GM19351 (cell line): Measurements from ENCODE around the gene BLZF1.
A peak's percentile ranks its signal among the peaks of the same experiment; 100 is the strongest.
"Not testable (repeated sequence)": the region's sequence is repeated elsewhere in the genome, so short reads cannot be mapped to it uniquely, and the experiment has no call there.

Experiments used
- ATAC-seq: cut with Tn5 transposase; IDR thresholded peaks from one replicate; pipeline ENCODE4 v1.9.1; 2021; ENCODE audit warnings: mild to moderate bottlenecking, moderate library complexity; ENCODE audit not compliant: unreplicated experiment

BLZF1 gene

DNA sequence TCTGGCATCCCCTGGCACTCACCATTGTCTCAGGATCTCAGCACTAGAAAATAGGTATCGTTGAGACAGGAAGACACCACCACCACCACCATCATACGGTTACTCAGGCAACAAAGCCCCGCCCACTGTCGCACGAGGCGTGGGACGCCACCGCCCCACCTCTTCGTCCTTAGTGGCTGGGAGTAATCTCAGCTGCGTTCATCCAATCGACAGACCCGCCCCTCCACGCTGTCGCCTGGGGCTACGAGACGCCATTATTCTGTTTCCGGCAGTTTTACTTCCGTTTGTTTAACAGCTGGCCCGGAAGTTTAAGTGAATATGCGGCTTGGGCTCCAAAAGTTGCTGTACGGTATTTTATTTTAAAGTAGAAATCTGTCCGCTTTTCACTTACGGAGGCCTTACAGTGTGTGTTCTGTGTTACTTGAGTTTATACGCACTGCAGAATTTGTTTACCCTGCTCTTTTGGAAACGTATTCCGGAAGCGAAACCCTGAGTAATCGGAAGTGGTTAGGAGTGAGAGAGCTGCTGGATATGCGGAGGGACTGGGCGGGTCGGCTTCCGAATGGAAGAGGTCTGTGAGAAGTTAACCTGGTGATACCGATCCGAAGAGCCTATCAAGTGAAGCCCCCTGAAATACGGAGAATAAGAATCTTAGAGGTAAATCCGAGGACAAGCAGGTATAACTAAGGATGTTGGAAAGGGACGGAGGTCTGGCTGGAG is at the start of gene BLZF1, which contains the start of gene NME7:
Gene BLZF1 (plus strand): TSS at position 510 of the 720 bp plus-strand sequence. CDS start 1,328 bp downstream, outside the sequence.
Gene NME7 (minus strand): TSS at position 112 of the 720 bp plus-strand sequence. CDS start 87 bp downstream, at position 25.
- ATAC-seq = peak; percentile 92

GRCh38 chr1:169318536-169319244 is 49.3 kb upstream of the BLZF1 start:
- ATAC-seq = no peak

DNA sequence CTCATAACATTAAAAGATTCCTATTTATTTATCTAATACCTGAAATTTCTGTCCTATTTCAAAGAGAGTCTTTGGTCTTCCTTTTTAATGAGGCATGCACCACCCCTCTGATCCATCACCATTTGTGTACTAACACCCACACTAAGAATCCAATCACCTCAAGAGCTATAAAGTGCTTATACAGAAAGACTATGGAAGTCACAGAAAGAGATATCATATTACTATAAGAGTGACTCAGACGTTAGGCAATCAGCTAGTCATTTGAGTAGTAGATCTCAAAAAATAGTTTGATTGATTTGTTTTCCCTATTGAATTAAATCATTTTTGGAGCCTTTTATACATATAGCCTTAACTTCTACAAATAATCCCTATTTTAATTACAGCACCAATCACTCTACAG is 46.5 kb upstream of the BLZF1 start:
- no peak for ATAC-seq

DNA sequence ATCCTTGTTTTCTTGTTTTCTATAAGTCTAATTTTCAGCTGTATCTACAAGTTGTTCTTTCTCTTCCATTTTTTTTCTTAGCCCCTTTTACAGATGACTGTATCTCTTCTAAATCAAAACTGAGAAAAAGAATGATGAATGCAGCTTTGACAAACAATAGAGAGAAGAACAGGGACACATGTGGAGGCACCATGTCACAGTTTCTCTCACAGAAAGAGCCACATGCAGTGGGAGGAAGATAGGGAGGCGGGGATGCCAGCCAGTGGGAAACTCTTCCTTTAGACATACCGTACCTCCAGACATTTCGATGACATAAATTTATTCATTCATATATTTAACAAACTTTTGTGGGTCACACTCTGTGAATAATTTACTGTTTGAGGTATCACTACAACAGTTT is 45.9 kb upstream of the BLZF1 start:
- no peak for ATAC-seq

DNA sequence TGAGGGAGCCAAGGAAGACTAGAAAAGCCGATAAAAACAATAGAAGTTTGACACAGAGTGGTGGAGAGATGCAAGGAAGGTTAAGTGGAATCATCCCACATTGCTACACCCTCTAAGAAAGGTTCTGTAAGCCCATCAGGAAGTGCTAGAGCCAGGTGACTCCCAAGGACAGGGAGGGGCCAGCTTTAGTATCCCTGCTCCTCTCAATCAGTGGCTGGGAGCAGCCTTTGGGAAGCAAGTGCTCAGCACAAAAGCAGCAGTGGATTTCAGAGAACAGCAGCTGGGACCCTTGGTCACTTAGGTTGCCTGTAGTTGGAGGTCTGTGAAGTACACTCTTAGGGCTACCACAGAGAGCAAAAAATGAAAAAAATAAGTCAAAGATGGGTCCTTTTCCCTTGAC is 42.9 kb upstream of the BLZF1 start:
- no peak for ATAC-seq

DNA sequence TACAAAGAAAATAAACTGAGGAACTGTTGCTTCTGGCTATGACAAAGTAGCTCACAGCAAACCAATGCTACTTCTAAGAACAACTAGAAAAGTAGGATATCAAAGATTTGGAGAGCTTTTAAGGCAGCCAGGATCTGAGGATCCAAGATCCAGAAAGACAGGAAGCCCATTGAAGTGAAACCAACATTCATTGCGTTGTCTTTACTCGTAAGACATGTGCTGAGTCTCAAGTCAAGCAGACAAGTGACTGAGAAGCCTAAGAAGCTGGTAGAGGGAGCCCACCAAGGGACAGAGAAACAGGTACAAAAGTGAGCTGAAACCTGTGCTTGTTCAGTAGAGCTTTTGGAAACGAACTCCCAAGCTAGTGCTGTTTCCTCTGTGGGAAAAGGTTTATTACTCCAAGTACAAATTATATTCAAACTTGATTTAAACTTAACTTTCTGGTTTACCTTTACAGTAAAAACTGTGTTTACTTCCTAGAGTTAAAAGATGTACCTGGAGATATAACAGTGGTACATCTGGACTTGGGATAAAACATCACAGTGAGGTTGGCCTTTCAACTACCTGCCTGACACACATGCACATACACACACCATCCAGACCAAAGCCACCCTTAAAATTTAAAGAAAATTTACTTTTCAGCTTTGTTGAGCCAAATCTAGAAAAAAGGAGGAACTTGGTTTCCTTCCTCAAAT is 41.6 kb upstream of the BLZF1 start:
- ATAC-seq = no peak

GRCh38 chr1:169326956-169327268 is 41.1 kb upstream of the BLZF1 start:
- peak; percentile 93 for ATAC-seq

GRCh38 chr1:169327875-169328274 is 40.1 kb upstream of the BLZF1 start:
- ATAC-seq = no peak

- ATAC-seq = no peak
Observed at GRCh38 chr1:169329383-169329782, 38.6 kb upstream of the BLZF1 start.

DNA sequence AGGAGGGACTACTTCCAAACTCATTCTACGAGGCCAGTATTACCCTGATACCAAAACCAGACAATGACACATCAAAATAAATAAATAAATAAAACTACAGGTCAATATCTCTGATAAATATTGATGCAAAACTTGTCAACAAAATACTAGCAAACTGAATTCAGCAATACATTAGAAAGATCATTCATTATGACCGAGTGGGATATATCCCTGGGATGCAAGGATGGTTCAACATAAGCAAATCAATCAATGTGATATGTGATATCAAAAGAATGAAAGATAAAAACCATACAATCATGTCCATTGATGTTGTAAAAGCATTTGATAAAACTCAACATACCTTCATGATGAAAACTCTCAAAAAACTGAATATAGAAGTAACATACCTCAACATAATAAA is 37.1 kb upstream of the BLZF1 start:
- no peak for ATAC-seq

GRCh38 chr1:169334727-169335126 is 33.3 kb upstream of the BLZF1 start:
- not testable (repeated sequence) for ATAC-seq

GRCh38 chr1:169336947-169337715 is 30.9 kb upstream of the BLZF1 start:
- ATAC-seq = not testable (repeated sequence)

DNA sequence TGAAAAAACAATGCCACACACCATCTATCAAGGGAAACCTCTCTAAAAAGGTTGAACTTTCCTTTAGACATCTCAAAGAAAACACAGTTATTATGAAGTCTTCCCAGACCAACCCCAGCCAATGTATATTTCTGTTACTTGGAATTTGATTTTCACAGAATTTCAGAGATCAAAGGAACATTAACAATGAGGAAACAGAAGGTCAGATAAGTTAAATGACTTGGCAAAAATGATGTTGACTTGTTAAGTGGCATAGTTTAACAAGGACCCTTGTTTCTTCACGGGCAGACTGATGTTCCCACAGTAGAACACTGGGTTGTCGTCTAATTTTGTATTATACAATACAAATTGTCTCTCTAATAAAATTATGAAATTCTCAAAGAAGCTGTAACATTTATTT is 29.4 kb upstream of the BLZF1 start:
- ATAC-seq = no peak

- no peak for ATAC-seq
Observed at GRCh38 chr1:169339773-169340172, 28.2 kb upstream of the BLZF1 start.

- ATAC-seq = no peak
Observed at GRCh38 chr1:169340882-169341281, 27.1 kb upstream of the BLZF1 start.

DNA sequence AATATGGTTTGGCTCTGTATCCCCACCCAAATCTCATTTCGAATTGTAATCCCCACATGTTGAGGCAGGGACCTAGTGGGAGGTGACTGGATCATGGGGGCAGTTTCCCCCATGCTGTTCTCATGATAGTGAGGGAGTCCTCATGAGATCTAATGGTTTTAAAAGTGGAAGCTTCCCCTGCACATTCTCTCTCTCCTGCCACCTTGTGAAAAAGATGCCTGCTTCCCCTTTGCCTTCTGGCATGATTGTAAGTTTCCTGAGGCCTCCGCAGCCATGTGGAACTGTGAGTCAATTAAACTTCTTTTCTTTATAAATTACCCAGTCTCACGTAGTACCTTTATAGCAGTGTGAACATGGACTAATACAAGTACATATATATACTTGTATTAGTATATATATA is 25.9 kb upstream of the BLZF1 start:
- ATAC-seq = not testable (repeated sequence)

DNA sequence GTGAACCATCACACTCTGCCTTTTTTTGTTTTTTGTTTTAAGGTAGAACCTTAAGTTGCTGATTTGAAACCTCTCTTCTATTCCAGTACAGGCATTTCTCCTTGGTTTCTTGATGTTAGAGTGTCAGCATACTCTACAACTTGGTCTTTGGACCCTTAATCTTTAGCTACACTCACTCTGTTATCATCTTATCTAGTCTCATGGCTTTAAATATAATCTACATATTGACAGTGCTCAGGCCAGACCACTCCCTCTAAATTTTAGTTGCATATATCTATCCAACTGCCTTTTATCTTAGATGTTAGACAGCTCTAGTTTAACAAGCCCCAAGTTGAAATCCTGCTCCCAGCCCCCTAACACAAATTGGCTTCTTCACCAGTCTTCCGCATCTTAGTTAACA is 22.5 kb upstream of the BLZF1 start:
- ATAC-seq = no peak

DNA sequence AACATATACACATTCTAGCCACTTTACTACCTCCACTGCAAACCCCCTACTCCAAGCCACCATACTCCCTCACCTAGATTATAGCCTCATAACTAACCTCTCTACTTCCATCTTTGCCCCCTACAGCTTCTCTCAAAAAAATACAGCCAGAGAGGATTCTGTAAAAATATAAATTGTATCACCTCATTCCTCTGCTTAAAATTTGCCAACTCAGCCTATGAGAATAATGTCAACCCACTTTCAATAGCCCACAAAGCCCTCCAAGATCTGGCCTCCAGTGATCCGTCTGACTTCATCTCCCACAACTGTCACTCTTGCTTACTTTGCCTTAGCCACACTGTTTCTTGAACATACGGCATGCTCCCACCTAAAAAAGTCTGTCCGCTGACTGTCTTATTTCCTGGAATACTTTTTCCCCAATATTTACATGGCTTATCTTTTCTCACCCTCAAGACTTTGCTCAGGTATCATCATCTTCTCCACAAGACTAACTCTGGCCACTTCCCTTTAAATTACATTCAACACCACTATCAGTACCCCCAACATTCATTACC is 21.9 kb upstream of the BLZF1 start:
- ATAC-seq = no peak

- ATAC-seq = no peak
Observed at GRCh38 chr1:169347688-169348382, 20.2 kb upstream of the BLZF1 start.

DNA sequence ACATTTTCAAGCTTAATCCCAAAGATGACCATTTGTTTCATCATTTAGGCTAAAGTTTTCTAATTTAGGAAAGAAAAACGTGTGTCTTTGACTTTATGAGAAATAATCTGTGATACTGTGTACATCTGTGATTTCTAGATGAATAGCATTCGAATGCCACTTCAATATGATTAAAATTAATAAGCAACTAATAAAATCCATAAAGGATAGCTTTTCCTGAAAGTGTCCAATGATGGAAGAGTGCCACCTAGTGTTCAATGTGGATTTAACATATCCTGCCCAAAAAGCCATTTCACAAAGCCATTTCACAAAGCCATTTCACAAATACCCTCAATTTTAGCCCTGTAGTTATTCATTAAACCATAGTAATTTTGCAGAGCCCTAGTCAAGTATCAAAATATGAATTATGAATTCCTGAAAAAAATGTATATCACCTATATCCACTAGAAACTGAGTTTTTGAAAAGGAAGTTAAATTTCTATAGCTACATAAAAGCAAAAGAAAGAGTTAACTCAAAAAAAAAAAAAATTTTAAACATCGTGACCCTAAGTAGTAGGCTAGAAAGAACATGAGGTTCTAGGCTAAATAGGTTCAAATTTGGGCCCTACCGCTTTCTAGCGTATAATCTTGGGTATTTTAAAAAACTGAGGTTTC is 19.5 kb upstream of the BLZF1 start:
- ATAC-seq = no peak
